AG10803 (cell line): ENCODE data around the gene LETM1.

ENCODE experiments used
- DNase-seq: peaks from one replicate; pipeline ENCODE4 v3.0.0; 2010; ENCODE audit warnings: low read depth
- H3K4me3 ChIP-seq: 2 replicates; pipeline ENCODE4 v1.5.1; 2011; ENCODE audit warnings: mild to moderate bottlenecking, low read length, control low read depth
- CTCF ChIP-seq: conservative IDR thresholded peaks from 2 replicates; pipeline ENCODE4 v1.5.1; 2011; ENCODE audit warnings: mild to moderate bottlenecking, low read length, control low read depth, inconsistent platforms

LETM1 gene

GRCh38 chr4:1769692-1770091, 86.3 kb downstream of the LETM1 start:
- H3K4me3 ChIP-seq: no peak overlapping the region
- TF ChIP-seq CTCF: no peak
- no peak for DNase-seq

- no peak for TF ChIP-seq CTCF
- DNase-seq: no peak
- H3K4me3 ChIP-seq: no peak overlapping the region; the same call in 1 of the 2 replicates
Measured at GRCh38 chr4:1768367-1769034, 87.5 kb downstream of the LETM1 start.

GRCh38 chr4:1767770-1768366, 88.1 kb downstream of the LETM1 start:
- TF ChIP-seq CTCF: peak; percentile 39
- peak overlapping the region; percentile 41 for H3K4me3 ChIP-seq
- DNase-seq: peak; percentile 31

DNA sequence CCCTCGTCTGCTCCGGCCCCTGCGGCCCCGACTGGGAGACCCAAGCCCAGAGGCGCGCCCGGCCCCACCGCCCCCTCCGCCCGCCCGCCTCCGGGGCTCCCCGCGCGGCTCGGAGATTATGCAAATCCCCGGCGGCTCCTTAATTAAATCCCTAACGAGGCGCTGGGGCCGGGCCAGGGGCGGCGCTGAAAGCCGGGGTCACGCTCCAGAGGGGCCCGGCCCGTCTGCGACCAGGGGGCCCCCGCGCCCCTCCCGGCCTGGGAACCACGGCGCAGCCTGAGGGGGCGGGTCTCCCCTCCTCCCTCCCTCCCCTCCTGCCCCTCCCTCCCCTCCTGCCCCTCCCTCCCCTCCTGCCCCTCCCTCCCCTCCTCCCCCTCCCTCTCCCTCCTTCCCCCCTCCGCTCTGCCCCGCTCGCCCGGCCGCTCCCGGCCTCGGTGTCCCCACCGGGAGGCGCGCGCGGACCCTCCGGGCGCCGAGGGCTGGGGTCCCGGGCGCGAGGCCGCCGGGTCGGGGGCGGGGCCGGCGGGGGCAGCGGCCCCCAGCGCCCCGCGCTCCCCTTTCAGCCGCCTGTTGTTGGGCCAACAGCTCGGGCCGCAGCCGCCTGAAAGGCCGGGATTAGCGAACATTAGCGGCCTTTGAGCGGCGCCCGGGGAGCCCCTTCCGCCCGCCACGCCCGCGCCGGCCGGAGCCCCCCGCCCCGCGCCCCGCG, 88.7 kb downstream of the LETM1 start:
- DNase-seq: peak; percentile 18
- peak overlapping the region; percentile 41 for H3K4me3 ChIP-seq

DNA sequence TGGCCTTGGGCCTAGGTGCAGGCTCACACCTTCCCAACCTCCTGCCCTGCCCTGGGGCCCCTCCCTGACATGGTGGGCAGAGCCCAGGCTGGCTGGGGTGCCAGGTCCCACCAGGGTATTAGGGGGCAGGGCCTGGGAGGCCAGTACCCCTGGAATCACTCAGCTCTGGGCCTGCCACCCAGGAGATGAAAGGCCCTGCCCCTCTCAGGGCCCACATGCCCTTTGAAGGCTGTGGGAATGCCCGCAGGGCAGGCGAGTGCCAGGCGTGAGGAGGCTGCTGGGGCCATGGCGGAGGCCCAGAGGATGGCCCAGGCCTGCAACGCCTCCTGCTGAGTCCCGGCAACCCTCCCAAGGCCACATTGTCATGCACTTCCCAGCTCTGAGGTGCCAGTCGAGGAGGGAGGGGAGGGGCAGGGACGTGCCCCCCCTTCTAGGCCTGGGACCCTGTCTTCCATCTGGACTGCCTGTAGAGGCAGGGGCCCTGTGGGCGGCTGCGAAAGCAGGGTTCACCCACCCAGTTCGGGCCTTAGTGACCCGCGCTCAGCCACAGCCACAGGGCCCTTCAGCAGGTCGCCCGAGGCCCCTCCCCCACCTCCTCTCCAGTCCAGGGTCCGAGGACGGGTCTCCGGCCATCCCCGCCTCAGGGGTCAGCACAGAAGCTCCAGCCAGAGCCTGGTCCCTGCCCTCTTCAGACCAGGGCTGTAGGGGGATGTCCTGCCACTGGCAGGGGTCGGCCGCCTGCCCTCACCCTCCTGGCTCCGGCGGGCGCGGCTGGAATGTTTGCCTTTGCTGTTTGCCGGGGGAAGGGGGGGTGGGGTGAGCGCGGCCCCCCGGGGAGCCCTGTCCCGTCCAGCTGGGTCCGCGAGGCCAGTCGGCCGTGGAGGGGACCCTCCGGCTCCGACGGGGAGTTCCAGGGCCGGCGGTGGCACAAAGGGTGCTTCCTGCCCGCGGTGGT, 89.6 kb downstream of the LETM1 start:
- no peak overlapping the region for H3K4me3 ChIP-seq
- no peak for TF ChIP-seq CTCF
- DNase-seq: no peak

More for the DNA sequence above, 88.7 kb downstream of the LETM1 start:
- TF ChIP-seq CTCF: no peak

DNA sequence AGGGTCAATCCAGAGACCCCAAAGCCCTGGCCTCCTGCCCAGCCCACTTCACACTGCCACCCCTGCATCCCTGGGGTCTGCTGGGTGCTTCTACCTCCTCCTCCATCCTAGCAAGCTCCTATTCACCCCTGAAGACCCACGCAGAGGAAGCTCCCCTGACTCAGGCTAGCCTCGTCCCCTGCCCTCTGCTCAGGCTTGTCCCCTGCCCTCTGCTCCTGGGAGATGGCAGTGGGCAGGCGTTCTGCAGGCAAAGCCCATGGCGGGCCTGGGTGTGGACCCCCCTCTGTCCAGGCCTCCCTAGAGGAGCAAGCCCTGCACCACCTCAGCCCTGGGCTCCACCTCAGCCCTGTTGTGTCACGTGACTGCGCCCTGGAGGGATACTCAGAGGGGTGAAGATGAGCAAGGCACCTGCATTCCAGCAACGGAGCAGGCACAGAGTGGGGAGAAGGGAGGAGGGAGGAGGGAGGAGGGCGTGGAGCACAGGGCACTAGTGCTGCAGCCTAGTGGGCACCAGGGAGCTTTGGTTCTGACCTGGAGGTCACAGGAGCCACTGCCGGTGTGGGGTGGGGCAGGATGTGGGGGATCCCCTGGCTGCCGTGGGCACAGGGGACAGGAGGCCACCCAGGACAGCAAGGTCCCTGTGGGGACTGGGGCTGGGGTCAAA, 90.4 kb downstream of the LETM1 start:
- no peak overlapping the region for H3K4me3 ChIP-seq
- no peak for TF ChIP-seq CTCF

More for the DNA sequence above, 90.4 kb downstream of the LETM1 start:
- no peak for DNase-seq
